Transverse colon (tissue), 4 donors: Measurements from ENCODE around the gene TRABD2B. TPM values are rescaled to one million over a fixed set of nuclear protein-coding genes. Genes with fewer than 3 reads are reported as not detected.

ENCODE experiments used
- DNase-seq: peaks from one replicate; pipeline ENCODE4 v3.0.0-alpha.2; 2019
- H3K27ac ChIP-seq, 4 donors: fragments of 200-600 bp; sonication (generic); 2 replicates each; pipeline ENCODE4 v1.5.1; 2016 to 2018; ENCODE audit warnings: inconsistent platforms in 4 of 4
- H3K27me3 ChIP-seq: fragments of 200-600 bp; sonication (generic); 2 replicates; pipeline ENCODE4 v1.5.1; 2017; ENCODE audit warnings: inconsistent platforms
- H3K36me3 ChIP-seq, 4 donors: fragments of 200-600 bp; sonication (generic); 2 replicates each; pipeline ENCODE4 v1.5.1; 2017 to 2019; ENCODE audit warnings: inconsistent platforms in 4 of 4
- H3K4me1 ChIP-seq, 4 donors: fragments of 200-600 bp; sonication (generic); 2 replicates each; pipeline ENCODE4 v1.5.1; 2017 to 2020; ENCODE audit warnings: inconsistent platforms in 4 of 4
- H3K4me3 ChIP-seq, 4 donors: fragments of 200-600 bp; sonication (generic); 1 replicate in 1 of 4; 2 replicates in 3 of 4; pipeline versions ENCODE4 v1.5.1 to v1.6.1; 2017 to 2019; ENCODE audit warnings: inconsistent platforms in 4 of 4
- H3K9me3 ChIP-seq, 2 donors: fragments of 200-600 bp; sonication (generic); 2 replicates each; pipeline ENCODE4 v1.5.1; 2017 to 2019; ENCODE audit warnings: inconsistent platforms in 2 of 2
- CTCF ChIP-seq, 5 experiments: fragments of 200-600 bp in 3 of 5; fragments of 450-650 bp in 2 of 5; sonication (generic) in 3 of 5; IDR thresholded peaks; 1 replicate in 2 of 5; 2 replicates in 3 of 5; pipeline ENCODE4 v1.5.1; 2016 to 2017; ENCODE audit warnings: antibody characterized with exemption in 5 of 5, inconsistent platforms in 3 of 5, mild to moderate bottlenecking in 2 of 5, moderate library complexity in 1 of 5
- EP300 ChIP-seq: sonication (generic); formaldehyde crosslinking; IDR thresholded peaks from one replicate; pipeline ENCODE4 v1.6.1; 2017; ENCODE audit warnings: antibody characterized with exemption, low read depth
- POLR2A ChIP-seq: fragments of 450-650 bp; IDR thresholded peaks from one replicate; pipeline ENCODE4 v1.6.1; 2016; ENCODE audit warnings: antibody characterized with exemption, mild to moderate bottlenecking, moderate library complexity
- POLR2AphosphoS5 ChIP-seq, 3 donors: sonication (generic); formaldehyde crosslinking; IDR thresholded peaks; one replicate each; pipeline ENCODE4 v1.6.1; 2016; ENCODE audit warnings: antibody characterized with exemption in 3 of 3
- WGBS, 2 donors: methylation state at CpG; one replicate each; pipeline ENCODE4 v1.1.5; 2018; ENCODE audit warnings: low coverage in 1 of 2; 5-methylcytosine and 5-hydroxymethylcytosine counted together
- in situ Hi-C, 4 donors: fragments of 200-750 bp; cut with MboI; loops; one replicate each; pipeline versions ENCODE4 v1.15.0 to v1.15.1; 2017; ENCODE audit warnings: low sequenced_read_pairs in 3 of 4, low pct_ligation_motif_present in 1 of 4, low pct_unique_long_range_greater_than_20kb in 1 of 4
- intact Hi-C: fragments of 100-400 bp; cut with DNase I; formaldehyde crosslinking; loops from one replicate; pipeline ENCODE4 v1.15.1; 2023; ENCODE audit warnings: low total_unique reads
- total RNA-seq, 4 donors: library from RNA; depleted of rRNA; stranded (reverse); fragments of >200 nt; gene quantifications; one replicate each; pipeline ENCODE4 v1.1.0, GENCODE V29; 2016

The TRABD2B gene
- total RNA-seq, 4 donors from 2014 or later: 0.27 to 0.48 (median 0.37) TPM; not detected in 1

- Histone ChIP-seq H3K27ac (no peak overlapping the region), H3K4me1 (peaks cover 0 to 10% (median 0%) of the 10 kb centered on the region in 4 donors), H3K4me3 (no peak overlapping the region), H3K9me3 (no peaks in the 10 kb centered on the region), H3K36me3 (no peaks in the 10 kb centered on the region), H3K27me3 (no peaks in the 10 kb centered on the region)
- no peak for TF ChIP-seq POLR2A
- TF ChIP-seq EP300: no peak
- no peak for TF ChIP-seq CTCF (IDR thresholded peaks at IDR 0.05)
- TF ChIP-seq POLR2AphosphoS5 (IDR thresholded peaks at IDR 0.05): no peak
- 85 to 89% methylated on average over 3 of the region's 3 CpGs for WGBS, 2 donors
- intact Hi-C loops (no loop called here), in situ Hi-C loops (no loop called here)
- DNase-seq: no peak
These were observed 124.3 kb downstream of the TRABD2B start for GRCh38 chr1:47872886-47873285.

DNA sequence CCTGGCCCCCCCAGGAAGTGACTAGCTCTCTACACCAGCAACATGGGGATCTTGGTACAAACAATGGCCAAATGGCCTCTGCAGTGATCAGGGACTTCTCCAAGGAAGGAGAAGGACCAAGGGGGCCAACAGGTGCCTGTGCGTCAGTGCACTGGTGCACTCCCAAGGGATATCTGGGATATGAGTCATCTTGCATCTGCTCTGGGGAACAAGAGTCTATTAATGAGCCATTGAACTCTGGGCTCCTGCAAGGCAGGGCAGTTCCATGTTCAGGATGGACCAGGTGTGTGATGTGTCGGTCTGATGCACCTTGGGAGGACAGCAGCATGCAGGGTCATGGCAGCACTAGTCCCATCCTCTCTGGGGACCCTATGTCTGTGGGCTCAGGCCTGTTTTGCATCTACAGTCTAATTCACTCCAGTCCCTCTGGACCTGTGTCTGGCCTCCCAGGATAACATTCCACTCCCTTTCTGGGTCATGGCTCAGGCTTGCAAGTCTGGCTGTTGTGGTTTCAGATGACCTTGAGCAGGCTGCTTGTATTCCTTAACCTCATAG lies 125.3 kb downstream of the TRABD2B start:
- DNase-seq: no peak
- Histone ChIP-seq H3K4me3 (no peak overlapping the region), H3K9me3 (no peaks in the 10 kb centered on the region), H3K36me3 (no peaks in the 10 kb centered on the region), H3K4me1 (peaks cover 0 to 13% (median 0%) of the 10 kb centered on the region in 4 donors), H3K27me3 (no peaks in the 10 kb centered on the region), H3K27ac (no peak overlapping the region)
- in situ Hi-C loops (no loop called here), intact Hi-C loops (no loop called here)
- WGBS, 2 donors: 55% methylated on average over 2 of the region's 2 CpGs; no CpG with 5 or more reads in 1 of the 2 donors
- TF ChIP-seq EP300: no peak

GRCh38 chr1:47870946-47871676 lies 126.1 kb downstream of the TRABD2B start:
- Histone ChIP-seq H3K36me3 (no peaks in the 10 kb centered on the region), H3K9me3 (no peaks in the 10 kb centered on the region), H3K27me3 (no peaks in the 10 kb centered on the region), H3K27ac (no peak overlapping the region), H3K4me1 (peaks cover 0 to 14% (median 0%) of the 10 kb centered on the region in 4 donors), H3K4me3 (no peak overlapping the region)
- in situ Hi-C loops (no loop called here), intact Hi-C loops (no loop called here)
- TF ChIP-seq POLR2A (no peak), EP300 (no peak), POLR2AphosphoS5 (IDR thresholded peaks at IDR 0.05) (no peak), CTCF (IDR thresholded peaks at IDR 0.05) (no peak)
- DNase-seq: no peak
- 88% methylated on average over 8 of the region's 8 CpGs; no CpG with 5 or more reads in 1 of the 2 donors for WGBS, 2 donors

- no peak for DNase-seq
- WGBS, 2 donors: 40 to 86% methylated on average over 1 to 4 of the region's 4 CpGs
- Histone ChIP-seq H3K27me3 (no peaks in the 10 kb centered on the region), H3K9me3 (no peaks in the 10 kb centered on the region), H3K4me3 (no peak overlapping the region), H3K4me1 (peaks cover 0 to 15% (median 0%) of the 10 kb centered on the region in 4 donors), H3K27ac (no peak overlapping the region), H3K36me3 (no peaks in the 10 kb centered on the region)
- intact Hi-C loops (no loop called here), in situ Hi-C loops (no loop called here)
- TF ChIP-seq POLR2A: no peak
- no peak for TF ChIP-seq POLR2AphosphoS5 (IDR thresholded peaks at IDR 0.05)
- no peak for TF ChIP-seq CTCF (IDR thresholded peaks at IDR 0.05)
- TF ChIP-seq EP300: no peak
These were observed 126.7 kb downstream of the TRABD2B start for GRCh38 chr1:47870480-47870879.
